Measurements from ENCODE around the gene APOBR. TPM values are rescaled to one million over a fixed set of nuclear protein-coding genes. Genes with fewer than 3 reads are reported as not detected.
A peak's percentile ranks its signal among the peaks of the same experiment; 100 is the strongest.
"Not testable (repeated sequence)": the region's sequence is repeated elsewhere in the genome, so short reads cannot be mapped to it uniquely, and the experiment has no call there.

Gene APOBR
- total and polyA plus RNA-seq, 7 donors, result 0.68 to 94.5 (median 1.1) TPM

DNA sequence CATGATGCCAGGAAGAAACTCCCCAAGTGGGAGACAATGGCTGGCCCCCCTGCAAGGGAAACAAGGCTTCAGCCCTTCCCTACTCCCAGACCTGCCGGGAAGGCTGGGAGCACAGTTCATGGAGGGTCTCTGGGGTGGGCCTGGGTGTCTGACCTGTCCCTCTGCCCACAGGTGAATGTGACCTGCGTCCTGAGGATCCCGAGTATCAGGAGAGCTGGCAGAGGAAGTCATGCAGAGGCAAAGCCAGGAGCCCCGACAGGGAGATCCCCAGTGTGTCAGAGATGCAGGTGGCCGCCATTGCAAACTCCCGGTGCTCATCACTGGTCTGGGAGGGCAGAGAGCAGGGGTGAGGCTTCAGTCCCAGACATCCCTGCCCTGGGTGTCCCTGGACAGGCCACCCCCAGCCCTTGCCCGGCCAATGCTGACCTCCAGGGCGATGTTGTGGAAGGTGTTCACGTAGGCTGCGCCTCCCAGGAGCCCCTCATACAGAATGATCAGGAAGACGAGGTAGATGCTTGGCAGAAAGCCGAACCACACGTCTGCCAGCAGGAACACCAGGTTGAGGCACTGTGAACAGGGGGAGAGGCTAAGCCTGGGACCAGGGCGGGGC is 17.0 kb upstream of the APOBR start:
- Histone ChIP-seq H3K27ac (no peak overlapping the region), H3K4me3 (no peak overlapping the region), H3K9me3 (no peaks in the 10 kb centered on the region), H3K27me3 (no peaks in the 10 kb centered on the region), H3K36me3 (peaks cover 24 to 88% (median 47%) of the 10 kb centered on the region in 4 donors), H3K4me1 (no peaks in the 10 kb centered on the region)
- intact Hi-C loops (cut with DNase I), result no loop called here
- peak; percentile 44 for DNase-seq
- TF ChIP-seq POLR2A (IDR thresholded peaks at IDR 0.05) (no peak), POLR2AphosphoS5 (IDR thresholded peaks at IDR 0.05) (no peak), EP300 (IDR thresholded peaks at IDR 0.05) (no peak)
- TF ChIP-seq, protein P1, sequence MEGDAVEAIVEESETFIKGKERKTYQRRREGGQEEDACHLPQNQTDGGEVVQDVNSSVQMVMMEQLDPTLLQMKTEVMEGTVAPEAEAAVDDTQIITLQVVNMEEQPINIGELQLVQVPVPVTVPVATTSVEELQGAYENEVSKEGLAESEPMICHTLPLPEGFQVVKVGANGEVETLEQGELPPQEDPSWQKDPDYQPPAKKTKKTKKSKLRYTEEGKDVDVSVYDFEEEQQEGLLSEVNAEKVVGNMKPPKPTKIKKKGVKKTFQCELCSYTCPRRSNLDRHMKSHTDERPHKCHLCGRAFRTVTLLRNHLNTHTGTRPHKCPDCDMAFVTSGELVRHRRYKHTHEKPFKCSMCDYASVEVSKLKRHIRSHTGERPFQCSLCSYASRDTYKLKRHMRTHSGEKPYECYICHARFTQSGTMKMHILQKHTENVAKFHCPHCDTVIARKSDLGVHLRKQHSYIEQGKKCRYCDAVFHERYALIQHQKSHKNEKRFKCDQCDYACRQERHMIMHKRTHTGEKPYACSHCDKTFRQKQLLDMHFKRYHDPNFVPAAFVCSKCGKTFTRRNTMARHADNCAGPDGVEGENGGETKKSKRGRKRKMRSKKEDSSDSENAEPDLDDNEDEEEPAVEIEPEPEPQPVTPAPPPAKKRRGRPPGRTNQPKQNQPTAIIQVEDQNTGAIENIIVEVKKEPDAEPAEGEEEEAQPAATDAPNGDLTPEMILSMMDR (IDR thresholded peaks at IDR 0.05), result no peak
- 89 to 94% methylated on average over 14 of the region's 14 CpGs for WGBS, 2 donors

DNA sequence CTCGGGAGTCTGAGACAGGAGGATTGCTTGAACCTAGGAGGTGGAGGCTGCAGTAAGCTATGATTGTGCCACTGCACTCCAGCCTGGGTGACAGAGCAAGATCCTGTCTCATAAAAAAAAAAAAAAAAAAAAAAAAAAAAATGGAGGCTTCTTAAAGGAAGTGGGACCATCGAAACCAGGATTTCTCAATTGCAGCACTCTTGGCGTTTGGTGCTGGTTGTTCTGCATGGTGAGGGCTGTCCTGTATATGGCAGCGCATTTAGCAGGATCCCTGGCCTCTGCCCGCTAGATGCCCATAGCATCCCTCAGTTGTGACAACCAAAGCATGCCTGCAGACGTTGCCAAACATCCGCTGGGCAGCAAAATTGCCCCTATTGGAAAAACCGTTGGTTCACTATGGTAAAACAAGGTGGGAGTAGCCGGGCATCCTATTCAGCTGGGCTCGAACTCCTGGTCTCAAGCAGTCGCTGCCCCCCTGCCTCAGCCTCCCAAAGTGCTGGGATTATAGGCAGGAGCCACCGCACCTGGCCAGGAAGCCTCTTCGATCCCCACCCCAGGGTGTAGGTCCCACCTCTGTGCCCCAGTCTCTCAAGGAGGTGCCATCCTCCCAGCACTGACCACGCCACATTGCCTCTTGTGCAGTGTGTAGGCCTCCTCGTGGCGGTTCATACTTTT is 15.8 kb upstream of the APOBR start:
- intact Hi-C loops (cut with DNase I), result no loop called here
- 93 to 94% methylated on average over 16 of the region's 16 CpGs for WGBS, 2 donors
- Histone ChIP-seq H3K4me1 (no peaks in the 10 kb centered on the region), H3K27me3 (no peaks in the 10 kb centered on the region), H3K4me3 (no peak overlapping the region), H3K27ac (no peak overlapping the region), H3K36me3 (peaks cover 26 to 99% (median 50%) of the 10 kb centered on the region in 4 donors), H3K9me3 (no peaks in the 10 kb centered on the region)
- DNase-seq, result no peak
- TF ChIP-seq, protein P1 (IDR thresholded peaks at IDR 0.05), result no peak
- TF ChIP-seq EP300 (IDR thresholded peaks at IDR 0.05), result no peak
- no peak for TF ChIP-seq POLR2AphosphoS5 (IDR thresholded peaks at IDR 0.05)
- no peak for TF ChIP-seq POLR2A (IDR thresholded peaks at IDR 0.05)

GRCh38 chr16:28482026-28482425 is 12.4 kb upstream of the APOBR start:
- 70 to 88% methylated on average over 13 of the region's 13 CpGs for WGBS, 2 donors
- TF ChIP-seq EP300 (IDR thresholded peaks at IDR 0.05) (no peak), POLR2A (IDR thresholded peaks at IDR 0.05) (no peak), POLR2AphosphoS5 (IDR thresholded peaks at IDR 0.05) (no peak)
- intact Hi-C loops (cut with DNase I), result no loop called here
- Histone ChIP-seq H3K4me3 (no peak overlapping the region), H3K27ac (no peak overlapping the region), H3K36me3 (peaks cover 19 to 96% (median 38%) of the 10 kb centered on the region in 4 donors), H3K9me3 (no peaks in the 10 kb centered on the region), H3K27me3 (no peaks in the 10 kb centered on the region), H3K4me1 (no peaks in the 10 kb centered on the region)
- DNase-seq, result no peak

- intact Hi-C loops (cut with DNase I); H3K27ac ChIP-seq; H3K4me3 ChIP-seq; H3K9me3 ChIP-seq; H3K4me1 ChIP-seq; H3K27me3 ChIP-seq; DNase-seq: not testable (repeated sequence)
- whole genome bisulfite sequencing, 2 donors, result 88 to 96% methylated on average over 5 of the region's 5 CpGs
- H3K36me3 ChIP-seq, result peaks cover 8 to 97% (median 31%) of the 10 kb centered on the region in 4 donors
Measured at GRCh38 chr16:28483361-28483760, 11.1 kb upstream of the APOBR start.

- Histone ChIP-seq H3K4me3 (no peak overlapping the region), H3K27me3 (no peaks in the 10 kb centered on the region), H3K27ac (no peak overlapping the region), H3K9me3 (no peaks in the 10 kb centered on the region), H3K36me3 (peaks cover 8 to 85% (median 22%) of the 10 kb centered on the region in 4 donors), H3K4me1 (peaks cover 0 to 20% (median 13%) of the 10 kb centered on the region in 4 donors)
- 91 to 97% methylated on average over 5 of the region's 5 CpGs for WGBS, 2 donors
- DNase-seq, result no peak
- TF ChIP-seq POLR2A (IDR thresholded peaks at IDR 0.05) (no peak), POLR2AphosphoS5 (IDR thresholded peaks at IDR 0.05) (no peak), EP300 (IDR thresholded peaks at IDR 0.05) (no peak)
- TF ChIP-seq, protein P1 (IDR thresholded peaks at IDR 0.05), result no peak
- intact Hi-C loops (cut with DNase I), result no loop called here
Measured at GRCh38 chr16:28486266-28486665, 8.2 kb upstream of the APOBR start.
